Uterus (tissue), 4 donors: ENCODE measurements around the gene TIMP3. TPM values are rescaled to one million over a fixed set of nuclear protein-coding genes. Genes with fewer than 3 reads are reported as not detected.

Experiments used
- DNase-seq, 2 donors: peaks; one replicate each; pipeline ENCODE4 v3.0.0-alpha.2; 2019 to 2020
- H3K27ac ChIP-seq, 2 donors: fragments of 200-600 bp; sonication (generic); 1 replicate in 1 of 2; 2 replicates in 1 of 2; pipeline ENCODE4 v1.5.1; 2016 to 2018
- H3K27me3 ChIP-seq, 2 donors: fragments of 200-600 bp; sonication (generic); one replicate each; pipeline ENCODE4 v1.5.1; 2018 to 2019; ENCODE audit warnings: control low read depth in 1 of 2
- H3K36me3 ChIP-seq, 2 donors: fragments of 200-600 bp; sonication (generic); one replicate each; pipeline ENCODE4 v1.5.1; 2019; ENCODE audit warnings: control low read depth in 1 of 2
- H3K4me1 ChIP-seq, 2 donors: fragments of 200-600 bp; sonication (generic); one replicate each; pipeline ENCODE4 v1.5.1; 2018 to 2019; ENCODE audit warnings: control low read depth in 1 of 2
- H3K4me3 ChIP-seq, 2 donors: fragments of 200-600 bp; sonication (generic); 1 replicate in 1 of 2; 2 replicates in 1 of 2; pipeline ENCODE4 v1.5.1; 2018 to 2019; ENCODE audit warnings: mild to moderate bottlenecking in 1 of 2
- H3K9me3 ChIP-seq, 2 donors: fragments of 200-600 bp; sonication (generic); one replicate each; pipeline ENCODE4 v1.5.1; 2019; ENCODE audit warnings: control low read depth in 1 of 2
- POLR2A ChIP-seq, 2 donors: fragments of 450-650 bp; IDR thresholded peaks; one replicate each; pipeline ENCODE4 v1.6.1; 2016; ENCODE audit warnings: antibody characterized with exemption in 2 of 2, mild to moderate bottlenecking in 1 of 2, moderate library complexity in 1 of 2
- intact Hi-C: fragments of 100-400 bp; cut with DNase I; formaldehyde crosslinking; loops from one replicate; pipeline ENCODE4 v1.15.1; 2023; ENCODE audit warnings: low total_unique reads
- total RNA-seq, 4 donors: library from RNA; depleted of rRNA in 3 of 4; stranded (reverse); fragments of >200 nt in 3 of 4; gene quantifications; one replicate each; pipeline versions ENCODE4 v1.1.0 to v1.2.4, GENCODE V29; 2014 to 2023
- TF ChIP-seq, protein P1 (sequence below), 4 experiments: fragments of 200-600 bp in 2 of 4; fragments of 450-650 bp in 2 of 4; sonication (generic) in 2 of 4; IDR thresholded peaks; one replicate each; pipeline ENCODE4 v1.5.1; 2016 to 2019; ENCODE audit warnings: antibody characterized with exemption in 4 of 4, mild to moderate bottlenecking in 2 of 4, moderate library complexity in 1 of 4
- donor health status: DM: yes; HTN: yes; CAD: no.

The TIMP3 gene
- total RNA-seq, 4 donors from 2014 or later, result 192 to 702 (median 423) TPM

- H3K36me3 ChIP-seq, result no peaks in the 10 kb centered on the region
- intact Hi-C loops, result no loop called here
- H3K4me3 ChIP-seq, result no peak overlapping the region
- H3K27me3 ChIP-seq, result no peaks in the 10 kb centered on the region
- no peaks in the 10 kb centered on the region for H3K9me3 ChIP-seq
- no peak overlapping the region for H3K27ac ChIP-seq
- TF ChIP-seq, protein P1, sequence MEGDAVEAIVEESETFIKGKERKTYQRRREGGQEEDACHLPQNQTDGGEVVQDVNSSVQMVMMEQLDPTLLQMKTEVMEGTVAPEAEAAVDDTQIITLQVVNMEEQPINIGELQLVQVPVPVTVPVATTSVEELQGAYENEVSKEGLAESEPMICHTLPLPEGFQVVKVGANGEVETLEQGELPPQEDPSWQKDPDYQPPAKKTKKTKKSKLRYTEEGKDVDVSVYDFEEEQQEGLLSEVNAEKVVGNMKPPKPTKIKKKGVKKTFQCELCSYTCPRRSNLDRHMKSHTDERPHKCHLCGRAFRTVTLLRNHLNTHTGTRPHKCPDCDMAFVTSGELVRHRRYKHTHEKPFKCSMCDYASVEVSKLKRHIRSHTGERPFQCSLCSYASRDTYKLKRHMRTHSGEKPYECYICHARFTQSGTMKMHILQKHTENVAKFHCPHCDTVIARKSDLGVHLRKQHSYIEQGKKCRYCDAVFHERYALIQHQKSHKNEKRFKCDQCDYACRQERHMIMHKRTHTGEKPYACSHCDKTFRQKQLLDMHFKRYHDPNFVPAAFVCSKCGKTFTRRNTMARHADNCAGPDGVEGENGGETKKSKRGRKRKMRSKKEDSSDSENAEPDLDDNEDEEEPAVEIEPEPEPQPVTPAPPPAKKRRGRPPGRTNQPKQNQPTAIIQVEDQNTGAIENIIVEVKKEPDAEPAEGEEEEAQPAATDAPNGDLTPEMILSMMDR (IDR thresholded peaks at IDR 0.05), result no peak
- TF ChIP-seq POLR2A (IDR thresholded peaks at IDR 0.05), result no peak
- DNase-seq, result no peak
- H3K4me1 ChIP-seq, result peaks cover 0 to 4% of the 10 kb centered on the region in 2 donors
Observed at GRCh38 chr22:32882774-32883530, 81.4 kb downstream of the TIMP3 start.

DNA sequence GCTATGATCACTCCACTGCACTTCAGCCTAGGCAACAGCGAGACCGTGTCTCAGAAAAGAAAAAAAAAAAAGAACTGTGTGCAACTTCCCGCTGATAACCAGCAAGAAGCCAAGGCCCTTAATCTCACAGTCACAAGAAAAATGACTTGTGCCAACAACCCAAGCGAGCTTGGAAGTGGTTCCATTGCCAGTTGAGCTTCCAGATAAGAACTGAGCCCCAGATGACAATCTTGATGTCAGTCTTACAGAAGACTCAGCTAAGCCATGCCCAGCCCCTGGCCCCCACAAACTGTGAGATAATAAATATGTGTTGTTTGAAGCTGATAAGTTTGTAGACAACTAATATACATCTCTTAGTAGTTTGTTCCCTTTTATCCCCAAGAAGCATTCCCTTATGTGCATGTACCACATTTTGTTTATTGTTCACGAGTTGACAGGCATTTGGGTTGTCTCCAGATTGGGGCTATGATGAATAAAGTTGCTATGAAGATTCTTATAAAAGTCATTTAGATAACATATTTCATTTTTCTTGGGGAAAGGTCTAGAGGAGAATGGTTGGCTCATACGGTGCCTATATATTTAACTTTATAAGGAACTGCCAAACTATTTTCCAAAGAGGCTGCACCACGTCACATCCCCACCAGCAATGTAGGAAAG lies 85.9 kb downstream of the TIMP3 start:
- Histone ChIP-seq H3K27me3 (no peaks in the 10 kb centered on the region), H3K4me1 (no peaks in the 10 kb centered on the region), H3K27ac (no peak overlapping the region), H3K9me3 (no peaks in the 10 kb centered on the region), H3K4me3 (no peak overlapping the region), H3K36me3 (no peaks in the 10 kb centered on the region)
- TF ChIP-seq POLR2A (IDR thresholded peaks at IDR 0.05), result no peak
- TF ChIP-seq, protein P1 (IDR thresholded peaks at IDR 0.05), result no peak
- intact Hi-C loops, result no loop called here
- no peak for DNase-seq

DNA sequence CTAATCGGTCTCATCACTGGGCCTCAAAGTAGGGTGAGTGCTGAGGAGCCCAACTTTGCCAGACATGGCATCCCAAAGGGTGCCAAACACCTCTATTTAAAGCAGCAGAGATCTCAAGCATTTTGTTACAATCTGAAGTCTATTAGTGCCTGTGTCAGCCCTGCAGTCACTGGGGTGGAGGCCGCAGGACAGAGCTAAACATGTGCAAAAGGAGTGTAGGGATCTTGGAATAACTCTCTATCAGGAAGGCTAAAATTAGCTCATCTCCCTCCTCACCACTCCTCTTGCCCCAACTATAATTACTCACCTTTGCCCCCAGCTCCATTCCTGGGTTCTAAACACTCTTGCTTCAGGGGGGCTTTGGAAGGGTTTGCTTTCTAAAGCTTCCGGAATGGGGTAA lies 87.5 kb downstream of the TIMP3 start:
- Histone ChIP-seq H3K4me1 (no peaks in the 10 kb centered on the region), H3K9me3 (no peaks in the 10 kb centered on the region), H3K4me3 (no peak overlapping the region), H3K27ac (no peak overlapping the region), H3K27me3 (no peaks in the 10 kb centered on the region), H3K36me3 (no peaks in the 10 kb centered on the region)
- intact Hi-C loops, result no loop called here
- no peak for TF ChIP-seq POLR2A (IDR thresholded peaks at IDR 0.05)
- TF ChIP-seq, protein P1 (IDR thresholded peaks at IDR 0.05), result no peak
- no peak for DNase-seq

DNA sequence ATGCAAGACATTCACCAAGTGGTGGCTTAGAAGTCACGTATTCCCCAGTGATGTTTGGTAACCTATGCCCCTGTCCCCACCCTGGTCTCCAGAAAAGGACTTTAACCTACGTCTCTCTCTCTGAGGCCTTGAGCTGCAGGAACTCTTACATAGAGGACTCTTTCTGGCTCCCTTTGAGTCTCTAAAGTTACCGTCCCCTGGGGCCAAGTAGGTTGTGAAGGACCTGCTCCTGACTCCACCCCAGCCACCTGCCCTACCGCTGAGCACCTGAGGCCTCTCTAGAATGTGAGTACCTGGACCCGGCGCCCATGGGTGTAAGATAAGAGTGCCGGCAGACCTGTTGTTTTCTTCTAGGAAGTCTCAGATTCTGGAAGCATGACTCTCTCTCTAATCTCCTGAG lies 95.4 kb downstream of the TIMP3 start:
- H3K36me3 ChIP-seq, result no peaks in the 10 kb centered on the region
- H3K27ac ChIP-seq, result no peak overlapping the region
- no peak overlapping the region for H3K4me3 ChIP-seq
- no peak for DNase-seq
- no peak for TF ChIP-seq POLR2A (IDR thresholded peaks at IDR 0.05)
- TF ChIP-seq, protein P1 (IDR thresholded peaks at IDR 0.05), result no peak
- no peaks in the 10 kb centered on the region for H3K4me1 ChIP-seq
- intact Hi-C loops, result no loop called here
- H3K27me3 ChIP-seq, result no peaks in the 10 kb centered on the region
- H3K9me3 ChIP-seq, result no peaks in the 10 kb centered on the region

DNA sequence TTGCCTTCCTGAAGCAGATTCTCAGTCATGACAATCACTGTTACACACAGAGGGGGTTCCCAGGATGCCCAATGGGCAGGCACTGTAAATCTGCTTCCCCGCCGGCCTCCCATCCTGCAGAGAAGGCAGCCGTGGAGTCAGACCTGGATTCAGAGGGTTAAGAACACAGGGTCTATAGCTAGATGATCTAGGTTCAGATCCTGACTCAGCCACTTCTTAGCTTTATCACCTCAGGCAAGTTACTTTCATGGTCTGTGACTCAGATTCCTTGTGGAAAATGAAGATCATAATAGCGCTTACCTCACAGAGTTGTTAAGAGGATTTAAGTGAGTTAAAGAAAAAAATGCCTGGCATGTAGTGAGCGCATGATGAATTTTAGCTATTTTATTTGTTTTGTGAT lies 95.9 kb downstream of the TIMP3 start:
- no peak for DNase-seq
- no peak overlapping the region for H3K27ac ChIP-seq
- no peaks in the 10 kb centered on the region for H3K4me1 ChIP-seq
- no peaks in the 10 kb centered on the region for H3K27me3 ChIP-seq
- TF ChIP-seq, protein P1 (IDR thresholded peaks at IDR 0.05), result no peak
- TF ChIP-seq POLR2A (IDR thresholded peaks at IDR 0.05), result no peak
- intact Hi-C loops, result no loop called here
- no peaks in the 10 kb centered on the region for H3K36me3 ChIP-seq
- H3K9me3 ChIP-seq, result no peaks in the 10 kb centered on the region
- no peak overlapping the region for H3K4me3 ChIP-seq
